ENCODE results near the gene HMGXB3.

DNA sequence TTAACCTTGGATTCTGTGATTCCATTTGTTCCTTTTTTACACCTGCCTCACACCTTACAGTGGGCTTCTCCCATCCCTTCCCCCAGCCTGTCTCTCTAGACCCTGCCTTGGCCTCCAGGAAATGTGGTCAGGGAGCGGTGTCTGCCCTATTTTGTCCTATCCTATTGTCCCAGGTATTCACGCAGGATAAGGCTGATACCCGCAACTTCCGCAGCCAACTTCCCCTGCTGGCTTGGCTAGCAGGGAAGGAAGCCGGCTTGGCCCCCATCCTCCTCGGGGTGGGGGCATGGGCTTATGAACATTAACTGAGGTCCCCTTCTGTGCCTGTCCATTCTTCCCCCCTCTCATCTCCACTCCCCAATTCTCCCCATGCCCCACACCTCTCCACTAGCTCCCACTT, 82.3 kb downstream of the HMGXB3 start:
- TF ChIP-seq, protein P1, sequence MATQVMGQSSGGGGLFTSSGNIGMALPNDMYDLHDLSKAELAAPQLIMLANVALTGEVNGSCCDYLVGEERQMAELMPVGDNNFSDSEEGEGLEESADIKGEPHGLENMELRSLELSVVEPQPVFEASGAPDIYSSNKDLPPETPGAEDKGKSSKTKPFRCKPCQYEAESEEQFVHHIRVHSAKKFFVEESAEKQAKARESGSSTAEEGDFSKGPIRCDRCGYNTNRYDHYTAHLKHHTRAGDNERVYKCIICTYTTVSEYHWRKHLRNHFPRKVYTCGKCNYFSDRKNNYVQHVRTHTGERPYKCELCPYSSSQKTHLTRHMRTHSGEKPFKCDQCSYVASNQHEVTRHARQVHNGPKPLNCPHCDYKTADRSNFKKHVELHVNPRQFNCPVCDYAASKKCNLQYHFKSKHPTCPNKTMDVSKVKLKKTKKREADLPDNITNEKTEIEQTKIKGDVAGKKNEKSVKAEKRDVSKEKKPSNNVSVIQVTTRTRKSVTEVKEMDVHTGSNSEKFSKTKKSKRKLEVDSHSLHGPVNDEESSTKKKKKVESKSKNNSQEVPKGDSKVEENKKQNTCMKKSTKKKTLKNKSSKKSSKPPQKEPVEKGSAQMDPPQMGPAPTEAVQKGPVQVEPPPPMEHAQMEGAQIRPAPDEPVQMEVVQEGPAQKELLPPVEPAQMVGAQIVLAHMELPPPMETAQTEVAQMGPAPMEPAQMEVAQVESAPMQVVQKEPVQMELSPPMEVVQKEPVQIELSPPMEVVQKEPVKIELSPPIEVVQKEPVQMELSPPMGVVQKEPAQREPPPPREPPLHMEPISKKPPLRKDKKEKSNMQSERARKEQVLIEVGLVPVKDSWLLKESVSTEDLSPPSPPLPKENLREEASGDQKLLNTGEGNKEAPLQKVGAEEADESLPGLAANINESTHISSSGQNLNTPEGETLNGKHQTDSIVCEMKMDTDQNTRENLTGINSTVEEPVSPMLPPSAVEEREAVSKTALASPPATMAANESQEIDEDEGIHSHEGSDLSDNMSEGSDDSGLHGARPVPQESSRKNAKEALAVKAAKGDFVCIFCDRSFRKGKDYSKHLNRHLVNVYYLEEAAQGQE (IDR thresholded peaks at IDR 0.05; ENCODE audit: insufficient read depth in 1 of 2, low read depth in 2 of 2, low read length in 2 of 2), result no peak
- no peak for TF ChIP-seq POLR2AphosphoS5 (IDR thresholded peaks at IDR 0.05; ENCODE audit: low read depth, low read length)

All from PFSK-1 (cell line).